ENCODE data around the gene VEGFD.

The VEGFD gene

GRCh38 chrX:15340867-15341266 is 43.3 kb downstream of the VEGFD start:
- H3K9me3 ChIP-seq, result no peaks in the 10 kb centered on the region
- H3K4me3 ChIP-seq, result no peak overlapping the region
- H3K9ac ChIP-seq, result no peak overlapping the region
- H3K27ac ChIP-seq, result no peak overlapping the region
- H3K36me3 ChIP-seq, result no peaks in the 10 kb centered on the region
- H3K4me1 ChIP-seq, result no peaks in the 10 kb centered on the region; the same call in 1 of the 2 replicates
- H3K4me2 ChIP-seq, result no peak overlapping the region
- no peak for TF ChIP-seq Cebpa-rat (IDR thresholded peaks at IDR 0.05)
- peaks cover 97% of the 10 kb centered on the region for H3K27me3 ChIP-seq
- peaks cover 8% of the 10 kb centered on the region; the same call in 1 of the 2 replicates for H4K20me1 ChIP-seq

GRCh38 chrX:15336023-15336413 is 48.2 kb downstream of the VEGFD start:
- H3K9ac ChIP-seq, result no peak overlapping the region
- H4K20me1 ChIP-seq, result peaks cover 26% of the 10 kb centered on the region
- H3K9me3 ChIP-seq, result no peaks in the 10 kb centered on the region
- peaks cover 6% of the 10 kb centered on the region for H3K4me1 ChIP-seq
- peaks cover 9% of the 10 kb centered on the region for H3K36me3 ChIP-seq
- peak overlapping the region; percentile 79 for H3K4me2 ChIP-seq
- TF ChIP-seq Cebpa-rat (IDR thresholded peaks at IDR 0.05), result no peak
- H3K27ac ChIP-seq, result no peak overlapping the region
- H3K4me3 ChIP-seq, result peak overlapping the region; percentile 79
- H3K27me3 ChIP-seq, result peaks cover 89% of the 10 kb centered on the region

GRCh38 chrX:15335135-15336022 is 48.8 kb downstream of the VEGFD start, which contains the start of gene PIGA:
Gene PIGA (minus strand): TSS chrX:15335523. CDS start chrX:15331930, 3,593 bp downstream.
- H3K9ac ChIP-seq, result peak within 1 kb of the TSS; percentile 79
- peaks cover 89% of the 10 kb centered on the region for H3K27me3 ChIP-seq
- H3K4me1 ChIP-seq, result peaks cover 6% of the 10 kb centered on the region
- H3K27ac ChIP-seq, result peak within 1 kb of the TSS; percentile 62; the same call in 1 of the 2 replicates
- H3K4me3 ChIP-seq, result peak within 1 kb of the TSS; percentile 79
- peak within 1 kb of the TSS; percentile 79 for H3K4me2 ChIP-seq
- TF ChIP-seq Cebpa-rat (IDR thresholded peaks at IDR 0.05), result no peak
- H3K36me3 ChIP-seq, result peaks cover 9% of the 10 kb centered on the region
- peaks cover 29% of the 10 kb centered on the region for H4K20me1 ChIP-seq
- no peaks in the 10 kb centered on the region for H3K9me3 ChIP-seq

- peaks cover 9% of the 10 kb centered on the region for H3K36me3 ChIP-seq
- no peak overlapping the region for H3K27ac ChIP-seq
- H3K4me3 ChIP-seq, result peak overlapping the region; percentile 79
- H4K20me1 ChIP-seq, result peaks cover 29% of the 10 kb centered on the region
- peak overlapping the region; percentile 59 for H3K4me2 ChIP-seq
- H3K4me1 ChIP-seq, result peaks cover 6% of the 10 kb centered on the region
- no peaks in the 10 kb centered on the region for H3K9me3 ChIP-seq
- H3K9ac ChIP-seq, result peak overlapping the region; percentile 79
- no peak for TF ChIP-seq Cebpa-rat (IDR thresholded peaks at IDR 0.05)
- H3K27me3 ChIP-seq, result peaks cover 88% of the 10 kb centered on the region
These were observed 49.7 kb downstream of the VEGFD start for GRCh38 chrX:15334561-15334960.

- peaks cover 17% of the 10 kb centered on the region for H3K36me3 ChIP-seq
- no peak for TF ChIP-seq Cebpa-rat (IDR thresholded peaks at IDR 0.05)
- H3K4me1 ChIP-seq, result no peaks in the 10 kb centered on the region
- H3K27ac ChIP-seq, result no peak overlapping the region
- no peak overlapping the region for H3K4me2 ChIP-seq
- H3K27me3 ChIP-seq, result peaks cover 89% of the 10 kb centered on the region
- H4K20me1 ChIP-seq, result peaks cover 36% of the 10 kb centered on the region
- no peak overlapping the region for H3K4me3 ChIP-seq
- no peaks in the 10 kb centered on the region for H3K9me3 ChIP-seq
- no peak overlapping the region for H3K9ac ChIP-seq
These were observed 55.4 kb downstream of the VEGFD start for GRCh38 chrX:15328821-15329220.

GRCh38 chrX:15328131-15328530 is 56.1 kb downstream of the VEGFD start:
- TF ChIP-seq Cebpa-rat (IDR thresholded peaks at IDR 0.05), result no peak
- peaks cover 32% of the 10 kb centered on the region for H4K20me1 ChIP-seq

GRCh38 chrX:15322472-15322871 is 61.7 kb downstream of the VEGFD start:
- Histone ChIP-seq H3K4me2 (no peak overlapping the region), H3K9ac (no peak overlapping the region), H3K4me1 (no peaks in the 10 kb centered on the region), H4K20me1 (peaks cover 17% of the 10 kb centered on the region; the same call in 1 of the 2 replicates), H3K27ac (no peak overlapping the region), H3K9me3 (no peaks in the 10 kb centered on the region), H3K36me3 (peaks cover 24% of the 10 kb centered on the region), H3K27me3 (peaks cover 83% of the 10 kb centered on the region), H3K4me3 (no peak overlapping the region)
- TF ChIP-seq Cebpa-rat (IDR thresholded peaks at IDR 0.05), result no peak

More at GRCh38 chrX:15328131-15328530, 56.1 kb downstream of the VEGFD start:
- Histone ChIP-seq H3K27ac (no peak overlapping the region), H3K36me3 (peaks cover 20% of the 10 kb centered on the region), H3K4me1 (no peaks in the 10 kb centered on the region), H3K9me3 (no peaks in the 10 kb centered on the region), H3K9ac (no peak overlapping the region), H3K4me2 (no peak overlapping the region), H3K4me3 (no peak overlapping the region), H3K27me3 (peaks cover 89% of the 10 kb centered on the region)

GRCh38 chrX:15322072-15322471 is 62.1 kb downstream of the VEGFD start:
- TF ChIP-seq Cebpa-rat (IDR thresholded peaks at IDR 0.05), result no peak
- peaks cover 17% of the 10 kb centered on the region; the same call in 1 of the 2 replicates for H4K20me1 ChIP-seq
- H3K9ac ChIP-seq, result no peak overlapping the region
- H3K27me3 ChIP-seq, result peaks cover 86% of the 10 kb centered on the region
- no peak overlapping the region for H3K4me3 ChIP-seq
- H3K4me1 ChIP-seq, result no peaks in the 10 kb centered on the region
- H3K4me2 ChIP-seq, result no peak overlapping the region
- peaks cover 24% of the 10 kb centered on the region for H3K36me3 ChIP-seq
- no peak overlapping the region for H3K27ac ChIP-seq
- no peaks in the 10 kb centered on the region for H3K9me3 ChIP-seq

GRCh38 chrX:15321447-15321846 is 62.8 kb downstream of the VEGFD start:
- peaks cover 24% of the 10 kb centered on the region for H3K36me3 ChIP-seq
- no peaks in the 10 kb centered on the region for H3K4me1 ChIP-seq
- H3K9ac ChIP-seq, result no peak overlapping the region
- no peak overlapping the region for H3K4me2 ChIP-seq
- TF ChIP-seq Cebpa-rat (IDR thresholded peaks at IDR 0.05), result no peak
- peaks cover 17% of the 10 kb centered on the region; the same call in 1 of the 2 replicates for H4K20me1 ChIP-seq
- H3K4me3 ChIP-seq, result no peak overlapping the region
- no peaks in the 10 kb centered on the region for H3K9me3 ChIP-seq
- peaks cover 87% of the 10 kb centered on the region for H3K27me3 ChIP-seq
- no peak overlapping the region for H3K27ac ChIP-seq

GRCh38 chrX:15320297-15320696 is 63.9 kb downstream of the VEGFD start:
- no peak overlapping the region for H3K27ac ChIP-seq
- H3K36me3 ChIP-seq, result peaks cover 19% of the 10 kb centered on the region
- no peak overlapping the region for H3K4me3 ChIP-seq
- peaks cover 85% of the 10 kb centered on the region for H3K27me3 ChIP-seq
- H3K9me3 ChIP-seq, result no peaks in the 10 kb centered on the region
- H3K4me2 ChIP-seq, result no peak overlapping the region
- no peak for TF ChIP-seq Cebpa-rat (IDR thresholded peaks at IDR 0.05)
- H3K4me1 ChIP-seq, result no peaks in the 10 kb centered on the region
- H4K20me1 ChIP-seq, result peaks cover 17% of the 10 kb centered on the region; the same call in 1 of the 2 replicates
- H3K9ac ChIP-seq, result no peak overlapping the region

Measured in BLaER1 (cell line).